H1 (cell line): ENCODE results near the gene FTL. TPM values are rescaled to one million over a fixed set of nuclear protein-coding genes. Genes with fewer than 3 reads are reported as not detected.

ENCODE experiments used
- EZH2 ChIP-seq: fragments of 200-600 bp; sonication (generic); IDR thresholded peaks from 2 replicates; pipeline ENCODE4 v1.7.1; 2012; ENCODE audit warnings: low read depth, mild to moderate bottlenecking, moderate library complexity, low read length, inconsistent platforms; ENCODE audit not compliant: severe bottlenecking
- KDM5A ChIP-seq: fragments of 200-600 bp; IDR thresholded peaks from 2 replicates; pipeline ENCODE4 v1.7.1; 2012; ENCODE audit warnings: mild to moderate bottlenecking, low read length, inconsistent platforms, mixed read lengths
- NANOG ChIP-seq: IDR thresholded peaks from 2 replicates; pipeline ENCODE4 v1.6.1; 2011; ENCODE audit warnings: low read length, low read depth, mild to moderate bottlenecking, inconsistent platforms; ENCODE audit not compliant: insufficient read depth, poor library complexity, severe bottlenecking
- PHF8 ChIP-seq: fragments of 200-600 bp; sonication (generic); conservative IDR thresholded peaks from 2 replicates; pipeline ENCODE4 v1.7.1; 2012; ENCODE audit warnings: low read depth, mild to moderate bottlenecking, inconsistent platforms, low read length, moderate library complexity
- POLR2A ChIP-seq, 2 experiments: IDR thresholded peaks; 1 replicate in 1 of 2; 2 replicates in 1 of 2; pipeline ENCODE4 v1.6.1; 2011; ENCODE audit warnings: low read depth in 2 of 2, low read length in 2 of 2, mild to moderate bottlenecking in 2 of 2; ENCODE audit errors: control extremely low read depth in 1 of 2
- RBBP5 ChIP-seq: IDR thresholded peaks from 2 replicates; pipeline ENCODE4 v1.7.1; 2012; ENCODE audit warnings: low read depth, mild to moderate bottlenecking, inconsistent platforms, low read length, moderate library complexity, borderline replicate concordance
- SIN3A ChIP-seq, 2 experiments: IDR thresholded peaks in 1 of 2; conservative IDR thresholded peaks in 1 of 2; 2 replicates each; pipeline ENCODE4 v1.6.1; 2011 to 2012; ENCODE audit warnings: low read length in 2 of 2, improper control_type of control experiment in 1 of 2, low read depth in 1 of 2, mild to moderate bottlenecking in 1 of 2
- SIX5 ChIP-seq: IDR thresholded peaks from 2 replicates; pipeline ENCODE4 v1.6.1; 2011; ENCODE audit warnings: mild to moderate bottlenecking, low read depth, low read length
- SP1 ChIP-seq: IDR thresholded peaks from 2 replicates; pipeline ENCODE4 v1.6.1; 2011; ENCODE audit warnings: low read depth, low read length
- polyA plus RNA-seq, 7 experiments: library from polyadenylated mRNA; depleted of rRNA in 3 of 7; stranded (reverse) in 5 of 7; unstranded in 2 of 7; fragments of >200 nt in 5 of 7; fragments of 200-250 nt in 2 of 7; gene quantifications; 1 replicate in 5 of 7; 2 replicates in 1 of 7; 4 replicates in 1 of 7; pipeline versions ENCODE4 v1.2.1 to v1.2.3, GENCODE V29; 2011 to 2013; ENCODE audit warnings: missing spikeins in 2 of 7, mixed read lengths in 2 of 7
- total RNA-seq: library from RNA; stranded (reverse); fragmentation: NEBNext Ultra II Directional; extraction: Animal tissue kit (Norgen Biotek cat#: 25700); gene quantifications from 2 replicates; pipeline ENCODE4 v1.2.1, GENCODE V29; 2021
- TF ChIP-seq, protein P1 (sequence below): fragments of 300-600 bp; sonication (generic); IDR thresholded peaks from 2 replicates; pipeline ENCODE4 v1.7.1; 2012; ENCODE audit warnings: low read length, moderate library complexity, mild to moderate bottlenecking, inconsistent platforms; ENCODE audit not compliant: insufficient replicate concordance

FTL gene
- total and polyA plus RNA-seq, 2 of the 8 experiments (the other 6 are each of a cell fraction or from before 2014, with no cell fraction given): 1,751 to 2,427 TPM

DNA sequence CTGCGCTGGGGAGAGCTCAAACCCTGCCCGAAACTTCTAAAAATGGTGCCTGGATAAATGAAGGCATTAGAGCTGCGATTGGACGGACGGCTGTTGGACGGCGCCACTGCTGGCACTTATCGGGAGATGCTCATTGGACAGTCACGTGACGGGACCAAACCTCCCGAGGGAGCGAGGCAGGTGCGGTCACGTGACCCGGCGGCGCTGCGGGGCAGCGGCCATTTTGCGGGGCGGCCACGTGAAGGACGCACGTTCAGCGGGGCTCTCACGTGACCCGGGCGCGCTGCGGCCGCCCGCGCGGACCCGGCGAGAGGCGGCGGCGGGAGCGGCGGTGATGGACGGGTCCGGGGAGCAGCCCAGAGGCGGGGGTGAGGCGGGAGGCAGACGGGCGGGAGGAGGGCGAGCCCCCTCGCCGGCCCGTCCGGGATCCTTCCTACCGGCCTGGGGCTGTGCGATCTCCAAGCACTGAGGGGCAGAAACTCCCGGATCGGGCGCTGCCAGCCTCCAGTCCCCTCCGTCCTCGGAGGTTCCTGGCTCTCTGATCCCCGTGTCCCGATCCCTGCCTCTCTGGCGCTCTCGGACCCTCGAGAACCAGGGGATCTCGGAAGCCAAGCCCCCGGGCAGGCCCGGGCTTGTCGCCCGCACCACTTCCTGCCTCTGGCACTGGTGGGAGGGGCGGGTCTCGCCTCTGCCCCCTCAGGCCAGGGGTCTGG is 10.4 kb upstream of the FTL start, which contains the start of gene BAX (continued):
- 0 out of 2 replicates have a peak, but pooled peaks have one; percentile 43 for TF ChIP-seq RBBP5
- peak in 1 of 2 experiments; percentile 85; a peak in 2 of 3 replicates for TF ChIP-seq POLR2A (IDR thresholded peaks at IDR 0.05; ENCODE audit: control extremely low read depth in 1 of 2, low read depth in 2 of 2, low read length in 2 of 2)
- no peak for TF ChIP-seq EZH2
- TF ChIP-seq SIN3A (conservative IDR thresholded peaks at IDR 0.05 in 1 of 2, IDR thresholded peaks at IDR 0.05 in 1 of 2; ENCODE audit: low read depth in 1 of 2, low read length in 2 of 2): peak; percentile 60 to 97; a peak in 2 of 4 replicates
- TF ChIP-seq KDM5A: 0 out of 2 replicates have a peak, but pooled peaks have one; percentile 53
- peak; percentile 45 for TF ChIP-seq SIX5
- peak; percentile 65 for TF ChIP-seq NANOG
- peak; percentile 77 for TF ChIP-seq PHF8
- TF ChIP-seq, protein P1, sequence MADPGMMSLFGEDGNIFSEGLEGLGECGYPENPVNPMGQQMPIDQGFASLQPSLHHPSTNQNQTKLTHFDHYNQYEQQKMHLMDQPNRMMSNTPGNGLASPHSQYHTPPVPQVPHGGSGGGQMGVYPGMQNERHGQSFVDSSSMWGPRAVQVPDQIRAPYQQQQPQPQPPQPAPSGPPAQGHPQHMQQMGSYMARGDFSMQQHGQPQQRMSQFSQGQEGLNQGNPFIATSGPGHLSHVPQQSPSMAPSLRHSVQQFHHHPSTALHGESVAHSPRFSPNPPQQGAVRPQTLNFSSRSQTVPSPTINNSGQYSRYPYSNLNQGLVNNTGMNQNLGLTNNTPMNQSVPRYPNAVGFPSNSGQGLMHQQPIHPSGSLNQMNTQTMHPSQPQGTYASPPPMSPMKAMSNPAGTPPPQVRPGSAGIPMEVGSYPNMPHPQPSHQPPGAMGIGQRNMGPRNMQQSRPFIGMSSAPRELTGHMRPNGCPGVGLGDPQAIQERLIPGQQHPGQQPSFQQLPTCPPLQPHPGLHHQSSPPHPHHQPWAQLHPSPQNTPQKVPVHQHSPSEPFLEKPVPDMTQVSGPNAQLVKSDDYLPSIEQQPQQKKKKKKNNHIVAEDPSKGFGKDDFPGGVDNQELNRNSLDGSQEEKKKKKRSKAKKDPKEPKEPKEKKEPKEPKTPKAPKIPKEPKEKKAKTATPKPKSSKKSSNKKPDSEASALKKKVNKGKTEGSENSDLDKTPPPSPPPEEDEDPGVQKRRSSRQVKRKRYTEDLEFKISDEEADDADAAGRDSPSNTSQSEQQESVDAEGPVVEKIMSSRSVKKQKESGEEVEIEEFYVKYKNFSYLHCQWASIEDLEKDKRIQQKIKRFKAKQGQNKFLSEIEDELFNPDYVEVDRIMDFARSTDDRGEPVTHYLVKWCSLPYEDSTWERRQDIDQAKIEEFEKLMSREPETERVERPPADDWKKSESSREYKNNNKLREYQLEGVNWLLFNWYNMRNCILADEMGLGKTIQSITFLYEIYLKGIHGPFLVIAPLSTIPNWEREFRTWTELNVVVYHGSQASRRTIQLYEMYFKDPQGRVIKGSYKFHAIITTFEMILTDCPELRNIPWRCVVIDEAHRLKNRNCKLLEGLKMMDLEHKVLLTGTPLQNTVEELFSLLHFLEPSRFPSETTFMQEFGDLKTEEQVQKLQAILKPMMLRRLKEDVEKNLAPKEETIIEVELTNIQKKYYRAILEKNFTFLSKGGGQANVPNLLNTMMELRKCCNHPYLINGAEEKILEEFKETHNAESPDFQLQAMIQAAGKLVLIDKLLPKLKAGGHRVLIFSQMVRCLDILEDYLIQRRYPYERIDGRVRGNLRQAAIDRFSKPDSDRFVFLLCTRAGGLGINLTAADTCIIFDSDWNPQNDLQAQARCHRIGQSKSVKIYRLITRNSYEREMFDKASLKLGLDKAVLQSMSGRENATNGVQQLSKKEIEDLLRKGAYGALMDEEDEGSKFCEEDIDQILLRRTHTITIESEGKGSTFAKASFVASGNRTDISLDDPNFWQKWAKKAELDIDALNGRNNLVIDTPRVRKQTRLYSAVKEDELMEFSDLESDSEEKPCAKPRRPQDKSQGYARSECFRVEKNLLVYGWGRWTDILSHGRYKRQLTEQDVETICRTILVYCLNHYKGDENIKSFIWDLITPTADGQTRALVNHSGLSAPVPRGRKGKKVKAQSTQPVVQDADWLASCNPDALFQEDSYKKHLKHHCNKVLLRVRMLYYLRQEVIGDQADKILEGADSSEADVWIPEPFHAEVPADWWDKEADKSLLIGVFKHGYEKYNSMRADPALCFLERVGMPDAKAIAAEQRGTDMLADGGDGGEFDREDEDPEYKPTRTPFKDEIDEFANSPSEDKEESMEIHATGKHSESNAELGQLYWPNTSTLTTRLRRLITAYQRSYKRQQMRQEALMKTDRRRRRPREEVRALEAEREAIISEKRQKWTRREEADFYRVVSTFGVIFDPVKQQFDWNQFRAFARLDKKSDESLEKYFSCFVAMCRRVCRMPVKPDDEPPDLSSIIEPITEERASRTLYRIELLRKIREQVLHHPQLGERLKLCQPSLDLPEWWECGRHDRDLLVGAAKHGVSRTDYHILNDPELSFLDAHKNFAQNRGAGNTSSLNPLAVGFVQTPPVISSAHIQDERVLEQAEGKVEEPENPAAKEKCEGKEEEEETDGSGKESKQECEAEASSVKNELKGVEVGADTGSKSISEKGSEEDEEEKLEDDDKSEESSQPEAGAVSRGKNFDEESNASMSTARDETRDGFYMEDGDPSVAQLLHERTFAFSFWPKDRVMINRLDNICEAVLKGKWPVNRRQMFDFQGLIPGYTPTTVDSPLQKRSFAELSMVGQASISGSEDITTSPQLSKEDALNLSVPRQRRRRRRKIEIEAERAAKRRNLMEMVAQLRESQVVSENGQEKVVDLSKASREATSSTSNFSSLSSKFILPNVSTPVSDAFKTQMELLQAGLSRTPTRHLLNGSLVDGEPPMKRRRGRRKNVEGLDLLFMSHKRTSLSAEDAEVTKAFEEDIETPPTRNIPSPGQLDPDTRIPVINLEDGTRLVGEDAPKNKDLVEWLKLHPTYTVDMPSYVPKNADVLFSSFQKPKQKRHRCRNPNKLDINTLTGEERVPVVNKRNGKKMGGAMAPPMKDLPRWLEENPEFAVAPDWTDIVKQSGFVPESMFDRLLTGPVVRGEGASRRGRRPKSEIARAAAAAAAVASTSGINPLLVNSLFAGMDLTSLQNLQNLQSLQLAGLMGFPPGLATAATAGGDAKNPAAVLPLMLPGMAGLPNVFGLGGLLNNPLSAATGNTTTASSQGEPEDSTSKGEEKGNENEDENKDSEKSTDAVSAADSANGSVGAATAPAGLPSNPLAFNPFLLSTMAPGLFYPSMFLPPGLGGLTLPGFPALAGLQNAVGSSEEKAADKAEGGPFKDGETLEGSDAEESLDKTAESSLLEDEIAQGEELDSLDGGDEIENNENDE: no peak
- TF ChIP-seq SP1: peak; percentile 44; the same call in 1 of the 2 replicates
